HG03354 (cell line): Measurements from ENCODE around the gene MUC12.
"Not testable (repeated sequence)": the region's sequence is repeated elsewhere in the genome, so short reads cannot be mapped to it uniquely, and the experiment has no call there.

ENCODE experiments used
- ATAC-seq: cut with Tn5 transposase; IDR thresholded peaks from one replicate; pipeline ENCODE4 v1.9.1; 2021; ENCODE audit warnings: mild to moderate bottlenecking; ENCODE audit not compliant: unreplicated experiment, poor library complexity, severe bottlenecking

Gene MUC12, protein sequence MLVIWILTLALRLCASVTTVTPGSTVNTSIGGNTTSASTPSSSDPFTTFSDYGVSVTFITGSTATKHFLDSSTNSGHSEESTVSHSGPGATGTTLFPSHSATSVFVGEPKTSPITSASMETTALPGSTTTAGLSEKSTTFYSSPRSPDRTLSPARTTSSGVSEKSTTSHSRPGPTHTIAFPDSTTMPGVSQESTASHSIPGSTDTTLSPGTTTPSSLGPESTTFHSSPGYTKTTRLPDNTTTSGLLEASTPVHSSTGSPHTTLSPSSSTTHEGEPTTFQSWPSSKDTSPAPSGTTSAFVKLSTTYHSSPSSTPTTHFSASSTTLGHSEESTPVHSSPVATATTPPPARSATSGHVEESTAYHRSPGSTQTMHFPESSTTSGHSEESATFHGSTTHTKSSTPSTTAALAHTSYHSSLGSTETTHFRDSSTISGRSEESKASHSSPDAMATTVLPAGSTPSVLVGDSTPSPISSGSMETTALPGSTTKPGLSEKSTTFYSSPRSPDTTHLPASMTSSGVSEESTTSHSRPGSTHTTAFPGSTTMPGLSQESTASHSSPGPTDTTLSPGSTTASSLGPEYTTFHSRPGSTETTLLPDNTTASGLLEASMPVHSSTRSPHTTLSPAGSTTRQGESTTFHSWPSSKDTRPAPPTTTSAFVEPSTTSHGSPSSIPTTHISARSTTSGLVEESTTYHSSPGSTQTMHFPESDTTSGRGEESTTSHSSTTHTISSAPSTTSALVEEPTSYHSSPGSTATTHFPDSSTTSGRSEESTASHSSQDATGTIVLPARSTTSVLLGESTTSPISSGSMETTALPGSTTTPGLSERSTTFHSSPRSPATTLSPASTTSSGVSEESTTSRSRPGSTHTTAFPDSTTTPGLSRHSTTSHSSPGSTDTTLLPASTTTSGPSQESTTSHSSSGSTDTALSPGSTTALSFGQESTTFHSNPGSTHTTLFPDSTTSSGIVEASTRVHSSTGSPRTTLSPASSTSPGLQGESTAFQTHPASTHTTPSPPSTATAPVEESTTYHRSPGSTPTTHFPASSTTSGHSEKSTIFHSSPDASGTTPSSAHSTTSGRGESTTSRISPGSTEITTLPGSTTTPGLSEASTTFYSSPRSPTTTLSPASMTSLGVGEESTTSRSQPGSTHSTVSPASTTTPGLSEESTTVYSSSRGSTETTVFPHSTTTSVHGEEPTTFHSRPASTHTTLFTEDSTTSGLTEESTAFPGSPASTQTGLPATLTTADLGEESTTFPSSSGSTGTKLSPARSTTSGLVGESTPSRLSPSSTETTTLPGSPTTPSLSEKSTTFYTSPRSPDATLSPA (N-terminal part only)

DNA sequence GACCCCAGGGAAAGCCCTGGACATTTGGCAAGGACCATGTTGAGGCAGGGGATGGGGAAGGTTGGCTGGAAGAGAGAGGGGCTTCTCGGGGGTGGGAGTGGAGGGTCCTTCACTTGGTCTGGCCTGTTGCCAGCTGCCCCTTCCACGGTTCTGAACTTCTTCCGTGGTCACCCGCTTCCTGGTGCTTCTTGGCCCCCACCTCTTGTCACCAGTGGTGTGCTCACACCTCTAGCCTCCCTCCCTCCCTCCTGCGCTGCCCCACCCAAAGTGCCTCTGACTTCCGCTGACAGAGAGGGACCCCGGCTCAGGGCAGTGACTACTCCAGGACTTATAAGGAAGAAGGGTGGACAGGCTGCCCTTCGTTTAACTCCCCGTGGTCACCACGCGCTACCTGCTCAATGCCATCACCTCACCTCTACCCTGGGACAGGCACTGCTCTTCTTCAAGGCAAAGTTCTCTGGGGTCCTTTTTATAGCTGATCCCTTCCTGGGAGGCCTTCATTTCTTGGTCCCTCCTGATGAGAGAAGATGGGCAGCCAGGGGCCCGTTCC lies at the start of gene MUC12:
MUC12 (plus strand) TSS at position 500 of the 550 bp plus-strand sequence. CDS start 58 bp downstream, outside the sequence.
- ATAC-seq, result no peak

DNA sequence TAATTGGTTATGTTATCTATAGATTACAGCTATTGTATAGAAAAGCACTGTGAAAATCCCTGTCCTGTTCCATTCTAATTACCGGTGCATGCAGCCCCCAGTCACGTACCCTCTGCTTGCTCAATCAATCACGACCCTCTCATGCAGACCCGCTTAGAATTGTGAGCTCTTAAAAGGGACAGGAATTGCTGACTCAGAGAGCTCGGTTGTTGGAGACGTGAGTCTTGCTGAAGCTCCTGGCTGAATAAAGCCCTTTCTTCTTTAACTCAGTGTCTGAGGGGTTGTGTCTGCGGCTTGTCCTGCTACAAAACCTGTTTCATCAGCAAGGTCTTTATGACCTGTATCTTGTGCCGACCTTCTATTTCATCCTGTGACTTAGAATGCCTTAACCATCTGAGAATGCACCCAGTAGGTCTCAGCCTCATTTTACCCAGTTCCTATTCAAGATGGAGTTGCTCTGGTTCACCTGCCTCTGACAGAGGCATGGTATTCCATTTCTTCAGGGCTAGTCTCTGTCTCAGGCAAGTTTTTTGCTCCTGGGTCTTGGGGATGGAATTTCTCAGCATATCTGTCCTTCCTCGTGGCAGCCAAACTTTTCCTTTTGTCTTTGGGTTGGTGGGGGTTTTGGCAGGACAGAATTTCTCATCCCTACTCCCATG lies 49.5 kb upstream of the MUC12 start:
- not testable (repeated sequence) for ATAC-seq

DNA sequence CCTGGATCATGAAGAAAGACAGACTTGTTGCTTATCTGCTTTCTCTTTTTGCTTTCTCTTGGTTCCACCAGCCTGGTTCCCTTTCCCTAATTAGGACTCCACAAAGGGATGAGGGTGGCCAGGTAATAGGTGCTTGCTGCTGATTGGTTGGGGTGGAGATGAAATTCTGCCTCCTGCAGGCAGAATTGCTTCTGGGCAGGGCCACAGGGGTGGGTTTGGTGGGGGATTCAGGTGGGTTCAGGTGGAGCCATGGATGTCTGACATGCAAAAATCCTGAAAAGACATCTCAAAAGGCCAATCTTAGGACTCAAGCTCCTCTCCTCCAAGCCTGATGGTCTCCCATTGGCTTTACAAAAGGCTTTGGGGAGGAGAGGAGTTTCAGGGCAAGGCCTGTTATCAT lies 48.3 kb upstream of the MUC12 start:
- no peak for ATAC-seq

DNA sequence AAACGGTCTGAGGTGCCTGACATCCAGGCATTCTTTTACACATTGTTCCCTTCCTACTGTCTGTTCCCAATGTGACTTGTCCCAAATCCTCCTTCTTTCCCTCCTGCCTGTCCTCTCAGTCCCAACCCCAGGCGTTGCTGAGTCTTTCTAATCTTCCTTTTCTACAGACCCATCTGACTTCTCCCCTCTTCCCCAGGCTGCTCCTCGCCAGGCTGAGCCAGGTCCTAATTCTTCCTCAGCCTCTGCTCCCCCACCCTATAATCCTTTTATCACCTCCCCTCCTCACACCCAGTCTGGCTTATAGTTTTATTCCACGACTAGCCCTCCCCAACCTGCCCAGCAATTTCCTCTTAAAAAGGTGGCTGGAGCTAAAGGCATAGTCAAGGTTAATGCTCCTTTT lies 45.7 kb upstream of the MUC12 start:
- ATAC-seq, result not testable (repeated sequence)

DNA sequence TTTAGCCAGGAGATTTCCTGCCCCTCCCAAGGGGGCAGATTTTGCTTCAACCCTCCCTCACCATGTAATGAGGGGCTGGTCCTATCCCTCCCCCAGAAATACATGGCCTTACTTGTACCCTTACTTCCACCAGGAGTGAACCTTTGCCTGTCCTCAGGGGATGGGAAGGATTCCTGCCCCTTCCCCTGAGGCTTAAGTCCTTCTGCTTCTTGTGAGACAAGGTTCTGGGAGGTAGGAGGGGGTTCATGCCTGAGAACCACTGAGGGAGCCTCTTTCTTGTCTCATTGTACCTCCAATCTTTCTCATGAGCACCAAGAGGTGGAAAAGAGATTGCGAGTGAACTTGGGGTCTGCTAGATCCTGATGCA lies 39.6 kb upstream of the MUC12 start:
- no peak for ATAC-seq

DNA sequence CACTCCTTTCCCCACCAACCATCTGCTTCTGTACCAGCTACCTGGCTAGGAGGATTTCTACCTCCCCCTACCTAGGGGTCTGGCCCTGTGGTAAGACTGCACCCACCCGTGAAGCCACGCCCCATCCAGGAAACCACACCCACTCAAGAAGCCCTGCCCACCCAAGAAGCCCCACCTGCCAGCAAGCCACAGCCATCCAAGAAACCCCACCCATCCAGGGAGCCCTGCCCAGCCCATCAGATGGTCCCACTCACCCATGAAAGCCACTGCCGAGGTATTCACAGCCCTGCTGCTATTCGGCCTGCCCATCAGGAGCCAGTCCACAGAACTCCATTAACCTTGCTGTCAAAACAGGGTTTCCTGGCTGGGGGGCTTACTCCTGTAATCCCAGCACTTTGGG lies 35.6 kb upstream of the MUC12 start:
- ATAC-seq, result no peak

DNA sequence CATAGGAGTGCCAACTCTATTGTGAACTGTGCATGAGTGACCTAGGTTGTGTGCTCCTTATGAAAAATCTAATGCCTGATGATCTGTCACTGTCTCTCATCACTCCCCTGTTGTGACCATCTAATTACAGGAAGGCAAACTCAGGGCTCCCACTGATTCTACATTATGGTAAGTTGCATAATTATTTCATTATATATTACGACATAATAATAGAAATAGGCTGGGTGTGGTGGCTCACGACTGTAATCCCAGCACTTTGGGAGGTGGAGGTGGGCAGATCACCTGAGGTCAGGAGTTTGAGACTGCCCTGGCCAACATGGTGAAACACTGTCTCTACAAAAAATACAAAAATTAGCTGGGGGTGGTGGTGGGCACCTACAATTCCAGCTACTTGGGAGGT lies 34.0 kb upstream of the MUC12 start:
- not testable (repeated sequence) for ATAC-seq

DNA sequence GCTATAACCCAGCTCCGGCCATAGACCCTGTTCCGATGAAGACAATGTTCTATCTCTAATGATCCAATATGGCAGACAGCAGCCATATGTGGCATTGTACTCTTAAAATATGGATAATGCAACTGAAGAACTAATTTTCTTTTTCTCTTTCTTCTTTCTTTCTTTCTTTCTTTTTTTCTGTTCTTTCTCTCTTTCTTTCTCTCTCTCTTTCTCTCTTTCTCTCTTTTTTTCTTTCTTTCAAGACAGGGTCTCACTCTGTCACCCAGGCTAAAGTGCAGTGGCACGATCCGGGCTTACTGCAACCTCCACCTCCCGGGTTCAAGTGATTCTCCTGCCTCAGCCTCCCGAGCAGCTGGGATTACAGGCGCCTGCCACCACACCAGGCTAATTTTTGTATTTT lies 33.2 kb upstream of the MUC12 start:
- ATAC-seq, result not testable (repeated sequence)

DNA sequence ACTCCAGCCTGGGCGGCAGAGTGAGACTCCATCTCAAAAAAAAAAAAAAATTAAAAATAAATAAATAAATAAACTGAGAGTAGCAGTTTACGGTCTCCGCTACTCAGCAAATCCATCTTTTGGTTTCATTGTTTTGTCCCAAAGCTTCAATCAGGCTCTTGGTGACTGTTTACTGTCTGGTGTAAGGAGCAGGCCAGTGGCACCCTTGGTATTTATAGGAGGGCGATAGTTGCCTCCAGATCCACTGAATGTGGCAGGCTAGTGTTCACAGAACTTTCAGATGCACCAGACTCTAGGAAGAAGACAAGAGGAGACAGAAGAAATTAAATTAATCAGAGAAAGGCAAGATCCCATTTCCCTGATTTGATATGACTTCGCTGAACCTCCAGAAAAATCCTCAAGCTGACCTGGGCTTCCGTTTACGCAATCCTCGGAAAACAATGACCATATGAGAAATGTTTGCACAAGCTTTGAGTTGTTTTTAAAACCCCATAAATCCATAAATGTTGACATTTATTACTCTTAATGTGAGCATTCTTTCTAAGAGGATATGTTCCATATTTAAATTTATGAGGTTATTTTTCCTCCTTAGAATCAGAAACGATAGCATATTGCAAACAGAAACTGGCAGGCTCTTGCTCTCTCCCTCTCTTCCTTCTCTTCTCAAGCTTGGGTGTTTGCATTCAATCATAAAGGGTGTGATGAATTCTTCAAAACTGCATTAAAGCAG lies 27.2 kb upstream of the MUC12 start:
- ATAC-seq, result no peak

DNA sequence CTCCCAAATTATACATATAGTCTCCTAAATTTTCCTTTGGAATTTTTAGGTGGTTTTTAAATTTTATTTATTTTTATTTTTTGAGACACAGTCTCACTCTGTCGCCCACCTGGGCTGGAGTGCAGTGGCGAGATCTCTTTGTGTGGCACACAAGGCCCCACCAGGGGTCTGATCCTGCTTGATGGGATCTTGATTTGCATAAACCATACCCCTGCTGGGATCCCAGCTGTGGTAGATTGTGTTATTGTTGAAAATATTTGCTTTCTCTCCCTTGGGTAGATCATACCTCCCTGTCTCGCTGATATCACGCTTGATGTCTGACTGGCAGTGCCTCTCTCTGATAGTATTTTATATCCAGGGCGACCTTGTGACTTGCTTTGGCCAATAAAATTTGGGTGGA lies 25.7 kb upstream of the MUC12 start:
- ATAC-seq, result no peak

DNA sequence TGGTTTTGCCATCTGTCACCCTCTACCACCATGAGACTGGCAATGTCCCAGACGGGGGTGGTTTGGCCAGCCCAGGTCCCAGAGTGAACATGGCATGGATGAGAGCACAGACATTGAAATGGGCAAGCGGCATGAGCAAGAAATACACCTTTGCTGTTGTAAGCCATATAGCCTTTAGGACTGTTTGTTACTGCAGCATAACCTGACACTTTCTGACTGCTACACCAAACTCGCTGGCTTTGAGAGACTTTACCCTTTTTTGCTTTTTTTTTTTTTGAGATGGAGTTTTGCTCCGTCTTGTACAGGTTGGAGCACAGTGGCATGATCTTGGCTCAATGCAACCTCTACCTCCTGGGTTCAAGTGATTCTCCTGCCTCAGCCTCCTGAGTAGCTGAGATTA lies 25.2 kb upstream of the MUC12 start:
- ATAC-seq, result no peak

DNA sequence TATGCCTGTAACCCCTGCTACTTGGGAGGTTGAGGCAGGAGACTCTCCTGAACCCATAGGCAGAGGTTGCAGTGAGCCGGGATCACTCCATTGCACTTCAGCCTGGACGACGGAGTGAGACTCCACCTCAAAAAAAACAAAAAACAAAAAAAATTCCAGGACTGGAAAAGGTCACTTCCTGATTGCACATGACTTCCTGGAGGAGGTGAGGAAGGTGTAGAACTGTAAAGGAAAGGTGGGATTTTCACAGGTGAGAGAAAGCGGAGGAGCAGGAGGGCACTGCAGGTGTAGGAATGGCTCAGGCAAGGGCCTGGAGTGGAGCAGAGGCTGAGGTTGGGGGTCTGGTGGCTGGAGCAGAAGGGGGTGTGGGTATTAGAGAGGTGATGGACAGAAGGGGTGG lies 23.3 kb upstream of the MUC12 start:
- ATAC-seq, result no peak

DNA sequence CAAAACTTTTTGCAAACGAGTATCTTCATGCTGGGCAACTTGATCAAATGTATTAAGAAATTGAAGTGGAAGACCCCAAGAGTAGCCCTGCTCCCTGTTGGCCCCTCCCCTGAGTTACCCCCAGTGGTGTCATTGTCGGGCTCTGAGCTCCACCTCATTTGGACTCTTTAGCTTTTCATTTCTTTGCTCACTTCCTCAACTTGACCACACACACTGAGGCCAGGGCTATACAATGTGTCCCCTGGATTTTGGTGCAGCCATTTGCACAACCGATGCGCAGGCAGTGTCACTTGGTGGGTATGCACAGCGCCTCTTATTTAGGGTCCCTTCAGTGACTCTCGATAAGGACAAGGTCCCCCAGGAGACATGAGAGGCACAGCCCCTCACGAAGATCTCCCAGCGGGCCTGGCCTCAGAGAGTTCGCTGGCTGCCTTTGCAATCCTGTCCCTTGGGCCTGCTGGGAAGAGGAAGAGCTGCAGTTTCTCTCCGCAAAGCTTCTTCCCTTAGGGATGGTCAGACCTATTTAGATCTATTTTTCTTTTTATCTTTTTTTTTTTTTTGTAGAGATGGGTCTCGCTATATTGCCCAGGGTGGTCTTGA lies 22.5 kb upstream of the MUC12 start:
- no peak for ATAC-seq

DNA sequence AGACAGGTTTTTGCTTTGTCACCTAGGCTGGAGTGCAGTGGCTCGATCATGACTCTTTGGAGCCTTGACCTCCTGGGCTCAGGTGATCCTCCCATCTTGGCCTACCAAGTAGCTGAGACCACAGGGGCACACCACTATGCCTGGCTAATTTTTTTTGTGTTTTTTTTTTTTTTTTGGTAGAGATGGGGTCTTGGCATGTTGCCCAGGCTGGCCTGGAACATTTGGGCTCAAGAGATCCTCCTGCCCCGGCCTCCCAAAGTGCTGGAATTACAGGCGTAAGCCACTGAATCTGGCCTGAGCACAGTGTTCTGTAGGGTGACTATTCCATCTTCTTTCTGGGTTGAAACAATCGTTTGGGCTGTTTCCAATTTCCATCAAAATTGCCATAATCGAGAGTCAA lies 21.6 kb upstream of the MUC12 start:
- ATAC-seq, result no peak

DNA sequence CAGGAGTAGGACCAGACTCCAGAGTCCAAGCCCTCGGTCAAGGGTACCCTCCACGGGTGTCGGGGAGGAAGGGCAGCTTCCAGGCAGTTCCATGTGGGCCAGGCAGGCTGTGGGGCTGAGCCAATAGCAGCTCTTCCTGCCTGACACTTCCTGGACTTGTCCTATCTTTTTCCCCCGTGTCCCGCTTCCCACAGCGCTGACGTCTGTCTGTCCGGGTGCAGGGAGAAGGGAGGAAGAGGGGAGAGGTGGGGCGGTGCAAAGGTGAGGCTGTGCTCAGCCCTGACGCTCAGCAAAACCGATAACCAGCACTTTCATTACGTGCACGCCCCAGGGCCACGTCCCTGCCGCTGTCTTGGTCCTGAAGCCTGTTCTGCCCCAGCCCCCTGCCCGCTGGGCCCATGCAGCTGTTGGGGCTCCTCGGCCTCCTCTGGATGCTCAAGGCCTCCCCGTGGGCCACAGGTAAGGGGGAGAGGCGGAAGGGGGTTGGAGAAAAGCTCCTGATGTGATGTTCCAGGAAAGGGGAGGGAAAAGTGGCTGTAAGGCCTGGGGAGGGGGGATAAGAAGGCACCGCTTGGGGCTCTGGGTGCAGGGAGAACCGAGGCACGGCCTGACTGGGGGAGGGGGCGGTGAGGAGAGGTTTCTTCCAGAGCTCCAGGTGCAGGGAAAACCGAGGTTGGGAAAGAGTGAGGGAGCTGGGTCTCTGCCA lies 20.0 kb upstream of the MUC12 start, which contains the start of gene MUC3A:
MUC3A (plus strand) TSS at position 308 of the 706 bp plus-strand sequence; CDS start at position 399, 91 bp downstream.
- ATAC-seq, result no peak

DNA sequence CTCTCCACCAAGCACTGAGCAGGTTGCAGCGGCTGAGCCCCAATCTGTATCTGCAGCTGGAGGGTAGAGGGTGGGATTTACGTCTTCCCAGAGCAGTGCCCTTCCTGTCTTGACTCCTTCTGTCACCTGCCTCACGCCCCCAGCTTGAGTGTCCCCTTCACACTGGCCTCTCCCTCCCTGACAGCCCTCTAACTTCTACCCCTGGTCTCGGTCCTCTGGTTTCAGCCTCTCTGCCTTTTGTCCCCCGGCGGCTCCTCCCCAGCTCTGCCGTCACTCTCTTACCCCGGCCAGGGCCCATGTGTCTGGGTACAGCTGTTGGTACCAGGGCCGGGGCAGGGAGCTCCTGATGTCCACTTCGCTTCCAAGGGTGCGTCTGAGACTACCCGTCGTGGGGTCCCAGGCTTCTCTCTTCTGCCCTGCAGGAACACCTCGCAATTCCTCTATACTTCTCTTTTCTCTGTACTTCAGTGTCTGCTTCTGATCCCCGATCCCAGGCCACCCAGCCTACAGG lies 19.4 kb upstream of the MUC12 start:
- no peak for ATAC-seq

DNA sequence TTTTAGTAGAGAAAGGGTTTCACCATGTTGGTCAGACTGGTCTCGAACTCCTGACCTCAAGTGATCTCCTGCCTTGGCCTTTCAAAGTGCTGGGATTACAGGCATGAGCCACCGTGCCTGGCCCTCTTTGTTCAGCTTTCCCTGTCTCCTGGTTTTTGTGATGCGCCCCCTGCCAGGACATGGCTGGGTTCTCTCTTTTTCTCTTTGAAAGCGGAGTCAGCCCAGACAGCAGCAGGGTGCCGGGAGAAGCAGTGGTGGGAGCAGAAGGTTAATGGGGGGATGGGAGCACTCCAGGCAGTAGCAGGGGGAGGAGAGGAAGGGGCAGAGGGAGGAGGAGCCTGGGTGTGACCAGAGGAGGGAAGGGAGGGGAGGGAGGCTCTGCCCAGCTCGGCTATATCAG lies 18.2 kb upstream of the MUC12 start:
- no peak for ATAC-seq
